GM12891 (cell line): Measurements from ENCODE around the gene KRTAP4-6.
"Not testable (repeated sequence)": the region's sequence is repeated elsewhere in the genome, so short reads cannot be mapped to it uniquely, and the experiment has no call there.

Experiments
- DNase-seq: peaks from one replicate; pipeline ENCODE4 v3.0.0; 2011; ENCODE audit warnings: low spot score; ENCODE audit not compliant: insufficient read length
- FAIRE-seq: peaks from 2 replicates; lab custom pipeline; 2011; peaks lifted over from hg19 to GRCh38; lab: Jason Lieb, UNC
- PAX5 ChIP-seq: IDR thresholded peaks from 2 replicates; pipeline ENCODE4 v1.6.1; 2011; ENCODE audit warnings: low read length, moderate library complexity, mild to moderate bottlenecking; ENCODE audit not compliant: insufficient read depth, severe bottlenecking
- POLR2A ChIP-seq: IDR thresholded peaks from 2 replicates; pipeline ENCODE4 v1.6.1; 2011; ENCODE audit warnings: low read depth, low read length, control low read depth
- POLR2AphosphoS5 ChIP-seq: IDR thresholded peaks from 2 replicates; pipeline ENCODE4 v1.6.1; 2011; ENCODE audit warnings: low read depth, low read length, control low read depth
- POU2F2 ChIP-seq: IDR thresholded peaks from 2 replicates; pipeline ENCODE4 v1.6.1; 2011; ENCODE audit warnings: low read depth, mild to moderate bottlenecking, control low read depth, low read length, moderate library complexity
- SPI1 ChIP-seq: IDR thresholded peaks from 2 replicates; pipeline ENCODE4 v1.6.1; 2011; ENCODE audit warnings: low read depth, low read length, control low read depth
- TAF1 ChIP-seq: IDR thresholded peaks from 2 replicates; pipeline ENCODE4 v1.6.1; 2011; ENCODE audit warnings: low read depth, low read length, control low read depth

KRTAP4-6 gene

DNA sequence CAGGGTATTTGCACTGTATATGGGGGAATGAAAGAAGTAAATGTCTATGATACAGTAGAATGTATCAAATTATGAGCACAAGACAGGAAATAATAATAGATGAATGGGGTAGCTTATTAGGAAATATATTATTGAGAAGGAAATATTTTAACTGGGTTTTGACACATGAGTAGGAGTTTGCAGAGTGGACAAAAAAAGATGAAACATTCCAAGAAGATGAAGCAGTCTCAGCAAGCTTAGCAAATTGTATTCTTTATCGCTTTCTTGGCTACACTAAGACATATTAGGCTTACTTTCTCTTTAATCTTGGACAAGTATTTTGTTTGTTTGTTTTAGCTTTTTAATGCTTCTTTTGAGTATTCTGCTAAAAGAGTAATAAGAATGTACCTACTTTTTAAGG is 36.4 kb downstream of the KRTAP4-6 start:
- DNase-seq, result no peak
- FAIRE-seq, result no peak
- TF ChIP-seq SPI1 (no peak), POU2F2 (no peak), POLR2A (no peak), PAX5 (no peak), POLR2AphosphoS5 (no peak), TAF1 (no peak)

DNA sequence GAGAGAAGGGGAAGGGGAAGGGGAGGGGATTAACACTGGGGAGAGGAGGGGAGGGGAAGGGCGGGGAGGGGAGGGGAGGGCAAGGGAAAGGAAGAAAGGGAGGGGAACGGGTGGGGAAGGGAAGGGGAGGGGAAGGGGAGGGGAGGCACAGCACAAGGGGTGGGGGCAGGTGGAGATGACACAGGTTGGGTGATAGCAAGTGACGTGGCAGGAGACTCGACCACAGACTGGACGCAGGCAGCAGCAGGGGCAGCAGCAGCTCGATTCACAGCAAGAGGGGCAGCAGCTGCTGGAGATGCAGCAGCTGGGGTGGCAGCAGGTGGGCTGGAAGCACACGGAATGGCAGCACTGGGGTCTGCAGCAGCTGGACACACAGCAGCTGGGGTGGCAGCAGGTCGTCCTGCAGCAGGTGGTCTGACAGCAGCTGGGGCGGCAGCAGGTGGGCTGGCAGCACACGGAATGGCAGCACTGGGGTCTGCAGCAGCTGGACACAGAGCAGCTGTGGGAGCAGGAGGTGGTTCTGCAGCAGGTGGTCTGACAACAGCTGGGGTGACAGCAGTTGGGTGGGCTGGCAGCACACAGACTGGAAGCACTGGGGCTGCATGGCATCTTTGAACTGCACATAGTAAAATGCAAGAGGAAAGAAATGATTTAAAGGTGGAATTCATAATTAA is 38.6 kb downstream of the KRTAP4-6 start, which contains the start of gene KRTAP4-16:
Gene KRTAP4-16 (minus strand): TSS at position 624 of the 674 bp plus-strand sequence. CDS start 0 bp downstream, at position 624.
- FAIRE-seq, result no peak

DNA sequence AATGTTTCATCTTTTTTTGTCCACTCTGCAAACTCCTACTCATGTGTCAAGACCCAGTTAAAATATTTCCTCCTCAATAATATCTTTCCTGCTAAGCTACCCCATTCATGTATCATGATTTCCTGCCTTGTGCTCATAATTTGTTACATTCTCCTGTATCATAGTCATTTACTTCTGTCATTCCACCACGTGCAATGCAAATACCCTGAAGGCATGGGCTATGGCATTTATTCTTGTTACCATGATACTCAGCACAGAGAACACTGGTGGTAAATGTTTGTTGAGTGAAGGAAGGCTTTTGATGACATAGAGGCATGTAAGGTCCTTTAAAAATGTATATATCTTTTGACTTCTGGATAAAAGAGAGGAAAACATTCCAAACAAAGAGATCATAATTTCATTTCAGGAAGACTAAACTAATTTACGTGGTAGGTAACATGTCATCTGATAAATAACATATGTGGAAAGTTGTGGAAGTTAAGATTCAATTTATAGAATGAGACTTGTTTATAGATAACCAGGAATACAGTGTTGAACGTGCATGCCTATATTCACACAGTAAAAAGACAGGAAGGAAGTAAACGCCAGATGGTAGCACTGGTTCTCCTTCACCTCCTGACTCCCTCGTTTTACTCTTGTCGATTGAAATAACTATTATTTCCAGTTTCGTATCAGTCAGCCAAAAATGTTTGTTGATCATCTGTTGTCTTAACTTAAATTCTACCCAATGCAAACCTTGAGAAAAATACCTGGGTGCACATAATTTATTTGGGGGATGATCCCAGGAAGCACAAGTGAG is 40.5 kb downstream of the KRTAP4-6 start:
- not testable (repeated sequence) for FAIRE-seq, DNase-seq

More for the DNA sequence above, 38.6 kb downstream of the KRTAP4-6 start, which contains the start of gene KRTAP4-16:
- TF ChIP-seq POLR2A (no peak), SPI1 (no peak), PAX5 (no peak), POU2F2 (no peak)
- no peak for DNase-seq

GRCh38 chr17:41098481-41098880 is 41.9 kb downstream of the KRTAP4-6 start:
- DNase-seq, result no peak
- no peak for FAIRE-seq
- no peak for TF ChIP-seq TAF1
- no peak for TF ChIP-seq POLR2AphosphoS5
- TF ChIP-seq POU2F2, result no peak
- no peak for TF ChIP-seq SPI1
- TF ChIP-seq POLR2A, result no peak
- TF ChIP-seq PAX5, result no peak

GRCh38 chr17:41098042-41098441 is 42.3 kb downstream of the KRTAP4-6 start, which contains the start of gene KRTAP4-8:
KRTAP4-8 (minus strand) TSS chr17:41098142; CDS start chr17:41098084, 58 bp downstream.
- TF ChIP-seq SPI1, result no peak
- no peak for TF ChIP-seq POU2F2
- no peak for TF ChIP-seq TAF1
- TF ChIP-seq POLR2AphosphoS5, result no peak
- no peak for TF ChIP-seq POLR2A
- TF ChIP-seq PAX5, result no peak
- DNase-seq (no peak), FAIRE-seq (no peak)

DNA sequence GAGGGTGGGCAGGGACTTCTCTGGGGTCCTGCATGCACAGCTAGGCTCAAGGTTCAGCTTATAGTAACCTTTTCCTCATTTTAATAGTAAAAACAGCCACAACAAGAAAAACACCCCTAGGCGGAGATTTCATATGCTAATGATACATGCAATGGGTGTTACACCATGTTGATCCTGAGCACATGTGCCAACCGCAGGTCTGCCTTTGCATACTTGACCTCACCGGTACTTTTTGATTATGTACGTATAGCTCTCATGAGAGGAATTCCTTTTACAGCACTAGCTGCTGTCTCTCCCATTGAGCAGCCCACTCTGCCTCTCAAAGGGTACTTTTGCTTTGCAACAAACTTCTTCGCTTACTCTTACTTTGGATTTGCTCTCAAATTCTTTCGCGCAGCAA is 44.3 kb downstream of the KRTAP4-6 start:
- TF ChIP-seq PAX5 (no peak), POLR2A (no peak), POU2F2 (no peak), TAF1 (no peak), SPI1 (no peak), POLR2AphosphoS5 (no peak)
- DNase-seq, result no peak
- FAIRE-seq, result no peak
